Measurements from ENCODE around the gene SPTLC1.
"Not testable (repeated sequence)": the region's sequence is repeated elsewhere in the genome, so short reads cannot be mapped to it uniquely, and the experiment has no call there.

Gene SPTLC1

GRCh38 chr9:92140074-92140753, 25.0 kb upstream of the SPTLC1 start:
- peak; percentile 70 for DNase-seq (ENCODE audit: low spot score)

- not testable (repeated sequence) for DNase-seq (ENCODE audit: low spot score)
Measured at GRCh38 chr9:92138960-92139540, 23.8 kb upstream of the SPTLC1 start.

- DNase-seq (ENCODE audit: low spot score), result peak; percentile 46
Measured at GRCh38 chr9:92138157-92138959, 23.1 kb upstream of the SPTLC1 start.

- no peak for DNase-seq (ENCODE audit: low spot score)
Measured at GRCh38 chr9:92136184-92136858, 21.1 kb upstream of the SPTLC1 start.

GRCh38 chr9:92135576-92135975, 20.4 kb upstream of the SPTLC1 start:
- no peak for DNase-seq (ENCODE audit: low spot score)

GRCh38 chr9:92133949-92134604, 18.9 kb upstream of the SPTLC1 start:
- DNase-seq (ENCODE audit: low spot score), result peak; percentile 75

GRCh38 chr9:92132913-92133312, 17.7 kb upstream of the SPTLC1 start:
- not testable (repeated sequence) for DNase-seq (ENCODE audit: low spot score)

GRCh38 chr9:92132501-92132900, 17.3 kb upstream of the SPTLC1 start:
- DNase-seq (ENCODE audit: low spot score), result no peak

GRCh38 chr9:92122800-92123199, 7.6 kb upstream of the SPTLC1 start:
- no peak for DNase-seq (ENCODE audit: low spot score)

- no peak for DNase-seq (ENCODE audit: low spot score)
Measured at GRCh38 chr9:92122061-92122460, 6.8 kb upstream of the SPTLC1 start.

- no peak for DNase-seq (ENCODE audit: low spot score)
Measured at GRCh38 chr9:92121265-92121664, 6.1 kb upstream of the SPTLC1 start.

- DNase-seq (ENCODE audit: low spot score), result no peak
Measured at GRCh38 chr9:92120138-92120537, 4.9 kb upstream of the SPTLC1 start.

- no peak for DNase-seq (ENCODE audit: low spot score)
Measured at GRCh38 chr9:92119586-92119985, 4.4 kb upstream of the SPTLC1 start.

- DNase-seq (ENCODE audit: low spot score), result no peak
Measured at GRCh38 chr9:92108122-92108521, 7.1 kb downstream of the SPTLC1 start.

GRCh38 chr9:92105446-92106225, 9.6 kb downstream of the SPTLC1 start:
- not testable (repeated sequence) for DNase-seq (ENCODE audit: low spot score)

GRCh38 chr9:92103601-92104000, 11.6 kb downstream of the SPTLC1 start:
- DNase-seq (ENCODE audit: low spot score), result not testable (repeated sequence)

GRCh38 chr9:92100237-92100911, 14.8 kb downstream of the SPTLC1 start:
- peak; percentile 77 for DNase-seq (ENCODE audit: low spot score)

GRCh38 chr9:92098638-92099037, 16.6 kb downstream of the SPTLC1 start:
- DNase-seq (ENCODE audit: low spot score), result no peak

GRCh38 chr9:92097997-92098482, 17.2 kb downstream of the SPTLC1 start:
- peak; percentile 88 for DNase-seq (ENCODE audit: low spot score)

GRCh38 chr9:92095236-92095635, 20.0 kb downstream of the SPTLC1 start:
- no peak for DNase-seq (ENCODE audit: low spot score)

Data from LoVo (cell line).